ENCODE results near the gene RALGAPA1.

Gene RALGAPA1

GRCh38 chr14:35534208-35534872, 274.8 kb downstream of the RALGAPA1 start:
- H3K9me2 ChIP-seq (replicated peaks; ENCODE audit: insufficient read depth, low read length): no peaks in the 10 kb centered on the region
- H3K79me2 ChIP-seq (ENCODE audit: low read length): no peaks in the 10 kb centered on the region
- H4K20me1 ChIP-seq (ENCODE audit: insufficient read depth, low read length): no peaks in the 10 kb centered on the region
- H3K9me3 ChIP-seq (replicated peaks; ENCODE audit: insufficient read depth, low read length): no peaks in the 10 kb centered on the region
- H3K27ac ChIP-seq (ENCODE audit: low read length): no peak overlapping the region
- H2AFZ ChIP-seq (ENCODE audit: low read length): peak overlapping the region; percentile 38; the same call in 1 of the 2 replicates
- peak overlapping the region; percentile 60 for H3K4me3 ChIP-seq (ENCODE audit: low read length)
- H3K36me3 ChIP-seq (replicated peaks; ENCODE audit: insufficient read depth, low read length): no peaks in the 10 kb centered on the region
- TF ChIP-seq CTCF (IDR thresholded peaks at IDR 0.05; ENCODE audit: low read length) (no peak), EZH2phosphoT487 (IDR thresholded peaks at IDR 0.05; ENCODE audit: low read length) (no peak), EZH2 (optimal IDR thresholded peaks at IDR 0.05; ENCODE audit: low read depth, low read length) (no peak)
- H3K4me1 ChIP-seq (ENCODE audit: low read length): no peaks in the 10 kb centered on the region
- no peak for DNase-seq
- H3F3A ChIP-seq (ENCODE audit: insufficient read depth, low read length): no peaks in the 10 kb centered on the region
- peak overlapping the region; percentile 81; the same call in 1 of the 2 replicates for H3K4me2 ChIP-seq (ENCODE audit: low read depth, low read length)
- H3K27me3 ChIP-seq (replicated peaks; ENCODE audit: insufficient read depth, low read length): no peaks in the 10 kb centered on the region; the same call in 1 of the 2 replicates
- H3K9ac ChIP-seq (ENCODE audit: low read length): no peak overlapping the region

GRCh38 chr14:35533357-35534207, 275.5 kb downstream of the RALGAPA1 start, which contains the start of gene INSM2:
TSS of gene INSM2 (plus strand) at chr14:35534164. CDS start at chr14:35534253, 89 bp downstream.
- TF ChIP-seq EZH2 (optimal IDR thresholded peaks at IDR 0.05; ENCODE audit: low read depth, low read length) (no peak), EZH2phosphoT487 (IDR thresholded peaks at IDR 0.05; ENCODE audit: low read length) (no peak)
- peak; percentile 48 for DNase-seq
- no peaks in the 10 kb centered on the region for H3K36me3 ChIP-seq (replicated peaks; ENCODE audit: insufficient read depth, low read length)
- no peaks in the 10 kb centered on the region for H3K9me2 ChIP-seq (replicated peaks; ENCODE audit: insufficient read depth, low read length)
- no peaks in the 10 kb centered on the region for H3K9me3 ChIP-seq (replicated peaks; ENCODE audit: insufficient read depth, low read length)
- H2AFZ ChIP-seq (ENCODE audit: low read length): peak within 1 kb of the TSS; percentile 38; the same call in 1 of the 2 replicates
- H3K4me3 ChIP-seq (ENCODE audit: low read length): peak within 1 kb of the TSS; percentile 60
- no peaks in the 10 kb centered on the region for H3F3A ChIP-seq (ENCODE audit: insufficient read depth, low read length)
- no peaks in the 10 kb centered on the region; the same call in 1 of the 2 replicates for H3K27me3 ChIP-seq (replicated peaks; ENCODE audit: insufficient read depth, low read length)
- no peaks in the 10 kb centered on the region for H3K79me2 ChIP-seq (ENCODE audit: low read length)
- H4K20me1 ChIP-seq (ENCODE audit: insufficient read depth, low read length): no peaks in the 10 kb centered on the region
- H3K9ac ChIP-seq (ENCODE audit: low read length): no peak within 1 kb of the TSS
- H3K4me2 ChIP-seq (ENCODE audit: low read depth, low read length): peak within 1 kb of the TSS; percentile 81
- no peak within 1 kb of the TSS for H3K27ac ChIP-seq (ENCODE audit: low read length)
- H3K4me1 ChIP-seq (ENCODE audit: low read length): no peaks in the 10 kb centered on the region

GRCh38 chr14:35532783-35533356, 276.2 kb downstream of the RALGAPA1 start:
- peak overlapping the region; percentile 60 for H3K4me3 ChIP-seq (ENCODE audit: low read length)
- H2AFZ ChIP-seq (ENCODE audit: low read length): 0 out of 2 replicates have a peak overlapping the region, but pooled peaks have one; percentile 31
- H3K27ac ChIP-seq (ENCODE audit: low read length): no peak overlapping the region
- no peaks in the 10 kb centered on the region for H4K20me1 ChIP-seq (ENCODE audit: insufficient read depth, low read length)
- H3K9me2 ChIP-seq (replicated peaks; ENCODE audit: insufficient read depth, low read length): no peaks in the 10 kb centered on the region
- no peaks in the 10 kb centered on the region for H3F3A ChIP-seq (ENCODE audit: insufficient read depth, low read length)
- H3K79me2 ChIP-seq (ENCODE audit: low read length): no peaks in the 10 kb centered on the region
- no peak for DNase-seq
- no peak for TF ChIP-seq EZH2 (optimal IDR thresholded peaks at IDR 0.05; ENCODE audit: low read depth, low read length)
- no peak for TF ChIP-seq CTCF (IDR thresholded peaks at IDR 0.05; ENCODE audit: low read length)
- TF ChIP-seq EZH2phosphoT487 (IDR thresholded peaks at IDR 0.05; ENCODE audit: low read length): no peak
- H3K9ac ChIP-seq (ENCODE audit: low read length): no peak overlapping the region
- H3K4me1 ChIP-seq (ENCODE audit: low read length): no peaks in the 10 kb centered on the region
- no peaks in the 10 kb centered on the region for H3K9me3 ChIP-seq (replicated peaks; ENCODE audit: insufficient read depth, low read length)
- H3K36me3 ChIP-seq (replicated peaks; ENCODE audit: insufficient read depth, low read length): no peaks in the 10 kb centered on the region
- H3K27me3 ChIP-seq (replicated peaks; ENCODE audit: insufficient read depth, low read length): no peaks in the 10 kb centered on the region; the same call in 1 of the 2 replicates
- peak overlapping the region; percentile 81 for H3K4me2 ChIP-seq (ENCODE audit: low read depth, low read length)

Measured in MM.1S (cell line).